HCT116 (cell line): Measurements from ENCODE around the gene CD247. TPM values are rescaled to one million over a fixed set of nuclear protein-coding genes. Genes with fewer than 3 reads are reported as not detected.

Source experiments
- ATAC-seq: fragments of 200-7000 bp; cut with Tn5 transposase; 2 replicates; pipeline ENCODE4 v1.9.1; 2020; ENCODE audit warnings: mild to moderate bottlenecking, moderate library complexity
- BruUV-seq: library from RNA; stranded (reverse); fragments of 400-500 nt; replicated peaks from 2 replicates; lab custom pipeline; 2021; lab: Mats Ljungman, UMichigan
- CTCF ChIA-PET: fragments of 300-600 bp; sonication (Branson Sonifier 250); formaldehyde crosslinking; loops from one replicate; lab custom pipeline; 2021; ENCODE audit warnings: antibody characterized with exemption; lab: Charles Lee
- POLR2A ChIA-PET: fragments of 300-600, 350-600 bp; sonication (Branson Sonifier 250); formaldehyde crosslinking; loops from one replicate; lab custom pipeline; 2021; ENCODE audit warnings: antibody characterized with exemption; lab: Charles Lee
- RAD21 ChIA-PET, 2 experiments: fragments of 300-600 bp; sonication (Branson Sonifier 250); formaldehyde crosslinking; loops; one replicate each; lab custom pipeline; 2023; ENCODE audit warnings: low total read pairs in 2 of 2; ENCODE audit not compliant: uncharacterized antibody in 2 of 2, unreplicated experiment in 2 of 2, low non-redundant PET in 1 of 2; lab: Charles Lee
- DNase-seq: peaks from one replicate; pipeline ENCODE4 v3.0.0-alpha.2; 2010; ENCODE audit warnings: low read depth, low spot score
- H2AFZ ChIP-seq: fragments of 200-600 bp; shearing (Covaris generic), sonication (generic); 2 replicates; pipeline ENCODE4 v1.6.1; 2017; ENCODE audit warnings: low read depth, mixed run types, mixed read lengths, antibody characterized with exemption, low read length; ENCODE audit not compliant: poor library complexity, severe bottlenecking
- H3K27ac ChIP-seq: 2 replicates; pipeline ENCODE4 v1.5.1; 2012; ENCODE audit warnings: low read depth, low read length
- H3K27me3 ChIP-seq: fragments of 200-600 bp; sonication (generic); 2 replicates; pipeline ENCODE4 v1.6.1; 2016; ENCODE audit warnings: mixed run types, low read length, mixed read lengths; ENCODE audit not compliant: insufficient read depth
- H3K36me3 ChIP-seq, 2 experiments: fragments of 200-500 bp in 1 of 2; fragments of 200-600 bp in 1 of 2; sonication (Bioruptor generic) in 1 of 2; sonication (generic) in 1 of 2; 2 replicates each; pipeline versions ENCODE4 v1.5.1 to v1.6.1; 2014 to 2016; ENCODE audit warnings: low read length in 2 of 2, inconsistent platforms in 1 of 2, mixed read lengths in 1 of 2, mixed run types in 1 of 2; ENCODE audit not compliant: insufficient read depth in 2 of 2, control insufficient read depth in 1 of 2
- H3K4me1 ChIP-seq, 2 experiments: fragments of 200-600 bp in 1 of 2; sonication (generic) in 1 of 2; 2 replicates each; pipeline versions ENCODE4 v1.5.1 to v1.6.1; 2012 to 2017; ENCODE audit warnings: low read length in 2 of 2, inconsistent platforms in 1 of 2, mild to moderate bottlenecking in 1 of 2, mixed read lengths in 1 of 2, mixed run types in 1 of 2, moderate library complexity in 1 of 2; ENCODE audit not compliant: insufficient read depth in 2 of 2, control insufficient read depth in 1 of 2
- H3K4me2 ChIP-seq: fragments of 200-600 bp; sonication (generic); 2 replicates; pipeline ENCODE4 v1.6.1; 2017; ENCODE audit warnings: mixed run types, low read length, mixed read lengths
- H3K4me3 ChIP-seq, 2 experiments: fragments of 200-600 bp in 1 of 2; sonication (generic) in 1 of 2; replicated peaks in 1 of 2; 2 replicates each; pipeline ENCODE4 v1.5.1; 2011 to 2016; ENCODE audit warnings: low read length in 2 of 2, control low read depth in 1 of 2, low read depth in 1 of 2, mild to moderate bottlenecking in 1 of 2, mixed read lengths in 1 of 2, mixed run types in 1 of 2
- H3K79me2 ChIP-seq: fragments of 200-600 bp; sonication (generic); 2 replicates; pipeline ENCODE4 v1.6.1; 2017; ENCODE audit warnings: mild to moderate bottlenecking, mixed run types, low read length, moderate library complexity, mixed read lengths; ENCODE audit not compliant: insufficient read depth
- H3K9ac ChIP-seq: fragments of 200-600 bp; sonication (generic); 2 replicates; pipeline ENCODE4 v1.6.1; 2016; ENCODE audit warnings: low read length, mixed read lengths
- H3K9me2 ChIP-seq: fragments of 200-600 bp; sonication (generic), shearing (Covaris generic); 2 replicates; pipeline ENCODE4 v1.6.1; 2017; ENCODE audit warnings: mixed run types, mild to moderate bottlenecking, moderate library complexity; ENCODE audit not compliant: insufficient read depth
- H3K9me3 ChIP-seq, 2 experiments: fragments of 200-500 bp in 1 of 2; fragments of 200-600 bp in 1 of 2; sonication (Bioruptor generic) in 1 of 2; sonication (generic) in 1 of 2; 2 replicates each; pipeline ENCODE4 v1.6.1; 2014 to 2017; ENCODE audit warnings: low read length in 2 of 2, mixed read lengths in 2 of 2, inconsistent platforms in 1 of 2, low read depth in 1 of 2, mild to moderate bottlenecking in 1 of 2, mixed run types in 1 of 2, moderate library complexity in 1 of 2; ENCODE audit not compliant: control insufficient read depth in 1 of 2, insufficient read depth in 1 of 2
- H4K20me1 ChIP-seq: fragments of 200-600 bp; sonication (generic), shearing (Covaris generic); 2 replicates; pipeline ENCODE4 v1.6.1; 2017; ENCODE audit warnings: mixed run types, mild to moderate bottlenecking, moderate library complexity; ENCODE audit not compliant: insufficient read depth
- EZH2 ChIP-seq: fragments of 200-600 bp; sonication (generic); IDR thresholded peaks from 2 replicates; pipeline ENCODE4 v1.6.1; 2017; ENCODE audit warnings: antibody characterized with exemption, mixed run types
- JUND ChIP-seq: IDR thresholded peaks from 2 replicates; pipeline ENCODE4 v1.6.1; 2012
- POLR2A ChIP-seq: IDR thresholded peaks from 2 replicates; pipeline ENCODE4 v1.7.0; 2011; ENCODE audit warnings: borderline replicate concordance; ENCODE audit not compliant: insufficient read depth, insufficient read length; ENCODE audit errors: extremely low read depth
- SIN3A ChIP-seq: IDR thresholded peaks from 2 replicates; pipeline ENCODE4 v1.6.1; 2012; ENCODE audit warnings: low read depth
- SRF ChIP-seq: IDR thresholded peaks from 2 replicates; pipeline ENCODE4 v1.6.1; 2012; ENCODE audit warnings: low read depth
- YY1 ChIP-seq: IDR thresholded peaks from 2 replicates; pipeline ENCODE4 v1.6.1; 2011; ENCODE audit warnings: low read length, low read depth, moderate library complexity, mild to moderate bottlenecking; ENCODE audit not compliant: insufficient replicate concordance; ENCODE audit errors: extremely low read depth
- intact Hi-C: fragments of 100-400 bp; cut with micrococcal nuclease; formaldehyde crosslinking; loops from 2 replicates; pipeline ENCODE4 v1.10.0; 2022
- total RNA-seq: library from RNA; stranded (reverse); gene quantifications from one replicate; pipeline ENCODE4 v1.2.1, GENCODE V29; 2021; ENCODE audit not compliant: unreplicated experiment

The CD247 gene
- total RNA-seq, 1 experiment from 2014 or later, result 0.57 TPM

DNA sequence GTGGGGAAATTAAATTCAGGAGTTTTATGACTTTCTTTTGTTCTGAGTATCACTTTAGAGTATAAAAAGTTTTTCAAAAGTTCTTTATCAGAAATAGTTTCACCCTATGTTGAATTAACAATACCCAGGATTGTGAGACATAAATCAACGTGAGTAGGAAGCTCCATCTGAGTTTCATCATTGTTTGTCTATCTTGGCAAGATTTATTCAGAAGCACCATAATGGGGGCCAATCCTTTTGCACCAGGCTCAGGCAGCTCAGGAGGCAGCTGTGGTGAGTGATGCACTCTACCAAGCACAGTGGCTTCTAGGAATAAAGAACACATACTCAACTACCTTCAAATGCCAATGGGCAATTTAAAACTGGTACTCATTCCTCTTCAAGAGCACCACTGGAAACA lies 23.3 kb upstream of the CD247 start:
- Histone ChIP-seq H3K4me2 (no peak overlapping the region), H3K9ac (no peak overlapping the region), H3K79me2 (no peaks in the 10 kb centered on the region), H3K9me2 (no peaks in the 10 kb centered on the region), H3K4me1 (no peaks in the 10 kb centered on the region), H3K36me3 (peaks cover 5 to 12% of the 10 kb centered on the region in 2 experiments; a peak in 3 of 4 replicates), H4K20me1 (no peaks in the 10 kb centered on the region), H3K27ac (no peak overlapping the region), H3K27me3 (no peaks in the 10 kb centered on the region), H2AFZ (no peak overlapping the region), H3K4me3 (no peak overlapping the region), H3K9me3 (no peaks in the 10 kb centered on the region)
- RAD21 ChIA-PET, result no interaction called here
- BruUV-seq, result no TSS peak
- no peak for DNase-seq
- TF ChIP-seq EZH2 (no peak), SRF (no peak)
- no peak for ATAC-seq
- intact Hi-C loops, result no loop called here
- CTCF ChIA-PET, result interaction anchor here (1.1 to 2.5 kb wide), 3 partner anchors 9 to 357 kb away, joined by 3 to 17 read pairs (median 4); partner anchors contain the start of gene CREG1
- POLR2A ChIA-PET, result interaction anchor here (1.1 kb wide), 1 partner anchor 12 kb away, joined by 3 read pairs; the partner anchor contains the start of gene CREG1

DNA sequence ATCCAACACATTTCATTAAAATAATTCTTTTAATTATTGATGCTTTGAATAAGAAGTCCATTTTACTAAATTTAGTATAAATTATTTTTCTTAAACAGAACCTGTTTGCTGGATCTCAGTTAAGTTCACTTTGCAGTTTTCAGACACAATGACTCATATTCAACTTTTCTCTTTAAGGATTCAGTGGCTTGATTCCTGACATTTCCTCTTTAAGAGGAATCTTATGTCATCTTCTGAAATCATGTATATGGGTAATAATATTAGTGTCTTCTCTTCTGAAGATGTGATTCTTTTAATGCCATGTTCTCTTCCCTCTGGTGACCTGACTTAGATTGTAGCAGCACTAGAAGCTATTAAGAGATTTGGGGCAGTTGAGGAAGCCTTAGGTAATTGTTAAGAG lies 22.7 kb upstream of the CD247 start:
- Histone ChIP-seq H3K9ac (no peak overlapping the region), H3K36me3 (peaks cover 5 to 8% of the 10 kb centered on the region in 2 experiments; a peak in 3 of 4 replicates), H3K27ac (no peak overlapping the region), H3K4me2 (no peak overlapping the region), H3K79me2 (no peaks in the 10 kb centered on the region), H2AFZ (no peak overlapping the region), H3K27me3 (no peaks in the 10 kb centered on the region), H3K9me3 (no peaks in the 10 kb centered on the region), H3K4me1 (no peaks in the 10 kb centered on the region), H4K20me1 (no peaks in the 10 kb centered on the region), H3K4me3 (no peak overlapping the region), H3K9me2 (no peaks in the 10 kb centered on the region)
- intact Hi-C loops, result no loop called here
- ATAC-seq, result no peak
- ChIA-PET POLR2A (interaction anchor here (1.1 kb wide), 1 partner anchor 13 kb away, joined by 3 read pairs; the partner anchor contains the start of gene CREG1), CTCF (interaction anchor here (0.9 to 2.5 kb wide), 13 partner anchors 8 to 484 kb away, joined by 3 to 17 read pairs (median 4); partner anchors contain the start of gene CREG1), RAD21 (no interaction called here)
- TF ChIP-seq JUND (no peak), SIN3A (no peak), POLR2A (no peak), SRF (no peak), YY1 (no peak)
- DNase-seq, result no peak
- no TSS peak for BruUV-seq
